Bone marrow (tissue), 2 donors: ENCODE data around the gene CT47A1.
"Not testable (repeated sequence)": the region's sequence is repeated elsewhere in the genome, so short reads cannot be mapped to it uniquely, and the experiment has no call there.

Source experiments
- DNase-seq, 2 donors: peaks; one replicate each; lab custom pipeline; 2025; lab: John Stamatoyannopoulos, UW

Gene CT47A1

DNA sequence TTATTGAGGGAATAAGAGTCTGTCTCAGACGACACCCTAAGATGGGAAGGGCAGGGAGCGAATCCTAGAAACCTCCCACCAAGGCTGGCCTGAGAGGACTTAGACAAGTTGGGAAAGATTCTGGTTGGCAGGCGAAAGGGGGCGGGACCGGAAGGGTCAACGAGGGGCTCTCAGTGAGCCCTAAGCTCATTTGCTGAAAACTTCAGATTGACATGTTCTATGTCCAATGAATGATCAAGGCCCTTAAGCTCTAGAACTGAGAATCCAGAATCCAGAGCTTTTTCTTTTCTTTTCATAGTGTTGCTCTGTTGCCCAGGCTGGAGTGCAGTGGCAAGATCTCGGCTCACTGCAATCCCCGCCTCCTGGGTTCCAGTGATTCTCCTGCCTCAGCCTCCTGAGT is at the start of gene CT47A1:
Gene CT47A1, minus strand, starts transcription at position 101 of the 400 bp plus-strand sequence. CDS start 231 bp downstream, outside the sequence.
- not testable (repeated sequence) for DNase-seq

- no peak for DNase-seq
Observed at GRCh38 chrX:121032531-121032930, 47.0 kb upstream of the CT47A1 start.

GRCh38 chrX:121030083-121030482 is 44.5 kb upstream of the CT47A1 start:
- DNase-seq: no peak

DNA sequence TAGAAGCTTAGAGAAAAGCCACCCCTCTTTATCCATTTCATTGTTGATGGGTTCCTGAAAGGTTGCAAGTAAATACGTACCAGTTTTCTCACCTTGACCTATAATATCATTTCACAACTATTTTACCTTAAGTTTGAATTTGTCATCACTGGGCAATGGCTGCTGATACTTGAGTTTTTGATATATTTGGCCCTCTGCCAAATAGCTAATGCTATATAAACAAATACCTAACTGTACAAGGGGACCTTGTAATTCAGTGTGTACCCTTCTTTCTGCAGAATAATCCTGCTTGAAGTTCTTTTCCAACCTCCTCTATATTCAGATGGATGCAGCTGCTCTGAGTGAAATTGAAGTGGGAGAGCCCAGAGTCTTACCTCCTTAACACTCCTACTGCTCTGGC is 42.9 kb upstream of the CT47A1 start:
- DNase-seq: no peak

- no peak for DNase-seq
Observed at GRCh38 chrX:121014826-121015225, 29.3 kb upstream of the CT47A1 start.

GRCh38 chrX:121013897-121014455 is 28.4 kb upstream of the CT47A1 start:
- no peak for DNase-seq

GRCh38 chrX:121011254-121011653 is 25.7 kb upstream of the CT47A1 start:
- no peak for DNase-seq

DNA sequence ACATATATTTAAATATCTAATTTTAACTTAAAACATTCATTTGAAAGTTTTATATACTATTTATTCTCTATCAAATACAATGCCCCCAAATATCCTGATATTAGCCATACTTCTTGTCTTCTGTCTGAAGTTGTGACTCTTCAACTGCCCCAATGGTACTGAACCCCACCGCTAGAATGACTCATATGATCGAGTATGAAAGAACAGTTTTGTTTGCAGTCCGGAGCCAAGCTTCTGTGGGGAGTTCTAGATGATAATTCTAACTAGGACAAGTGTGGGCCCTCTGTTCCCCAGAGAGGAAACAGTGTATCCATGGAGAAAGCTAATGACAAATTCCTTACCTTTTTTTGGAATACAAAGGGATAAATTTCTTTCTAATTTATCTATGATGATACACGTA is 24.7 kb upstream of the CT47A1 start:
- DNase-seq: no peak

DNA sequence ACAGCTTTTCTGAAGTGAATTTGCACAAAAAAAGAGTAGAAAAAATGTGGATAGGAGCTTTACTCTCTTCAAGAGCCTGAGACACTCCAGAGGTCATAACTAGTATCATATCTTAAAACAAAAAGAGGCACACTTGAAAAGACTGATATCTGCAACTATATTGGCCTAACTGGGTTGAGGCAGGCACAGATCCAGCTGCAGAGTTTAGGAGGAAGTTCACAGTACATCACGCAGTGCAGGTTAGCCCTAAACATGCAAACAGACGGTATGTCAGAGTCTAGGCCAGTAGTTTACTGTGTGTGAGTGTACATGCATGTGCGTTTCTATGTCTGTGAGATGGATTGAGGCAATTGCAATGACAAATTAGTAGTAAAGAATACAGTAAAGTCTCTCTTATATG is 24.2 kb upstream of the CT47A1 start:
- DNase-seq: no peak

- DNase-seq: no peak
Observed at GRCh38 chrX:121008920-121009319, 23.4 kb upstream of the CT47A1 start.

DNA sequence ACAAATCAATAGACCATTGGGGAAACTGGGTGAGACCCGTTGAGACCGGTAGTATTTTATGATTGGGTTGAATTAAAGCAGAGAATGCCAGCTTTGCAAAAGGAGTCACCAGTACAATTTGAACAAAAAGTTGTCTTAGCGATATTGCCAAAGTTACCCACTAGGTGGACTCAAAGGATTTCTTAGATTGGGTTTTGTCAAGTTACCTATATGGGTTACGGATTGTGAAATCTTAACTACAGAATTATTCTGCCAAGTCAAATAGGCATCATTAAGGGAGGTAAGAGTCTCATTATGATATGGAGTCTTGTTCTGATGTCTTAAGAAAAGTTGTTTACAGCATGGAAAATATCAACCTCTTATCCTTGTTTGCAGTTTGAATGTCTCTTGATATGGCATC is 15.0 kb upstream of the CT47A1 start:
- DNase-seq: no peak

DNA sequence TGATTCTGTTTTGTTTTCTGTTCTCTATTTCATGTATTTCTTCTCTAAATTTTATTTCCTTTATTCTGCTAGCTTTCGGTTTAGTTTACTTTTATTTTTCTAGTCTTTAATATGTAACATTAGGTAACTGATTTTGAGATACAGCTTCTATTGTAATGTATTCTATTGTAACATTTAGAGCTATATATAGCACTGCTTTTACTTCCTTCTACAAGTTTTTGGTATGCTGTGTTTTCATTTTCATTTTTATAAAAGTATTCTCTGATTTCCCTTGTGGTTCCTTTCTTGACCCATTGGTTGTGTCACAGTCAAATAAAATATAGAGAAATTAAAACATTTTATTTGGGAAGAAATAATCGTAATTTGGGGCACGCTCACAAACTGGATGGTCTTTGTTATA is 13.9 kb upstream of the CT47A1 start:
- DNase-seq: no peak

DNA sequence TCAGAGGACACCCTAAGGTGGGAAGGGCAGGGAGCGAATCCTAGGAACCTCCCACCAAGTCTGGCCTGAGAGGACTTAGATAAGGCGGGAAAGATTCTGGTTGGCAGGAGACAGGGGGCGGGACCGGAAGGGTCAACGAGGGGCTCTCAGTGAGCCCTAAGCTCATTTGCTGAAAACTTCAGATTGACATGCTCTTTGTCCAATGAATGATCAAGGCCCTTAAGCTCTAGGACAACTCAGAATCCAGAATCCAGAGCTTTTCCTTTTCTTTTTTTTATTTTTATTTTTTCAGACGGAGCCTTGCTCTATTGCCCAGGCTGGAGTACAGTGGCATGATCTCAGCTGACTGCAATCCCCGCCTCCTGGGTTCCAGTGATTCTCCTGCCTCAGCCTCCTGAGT is 29.1 kb downstream of the CT47A1 start, which contains the start of gene CT47A7:
Gene CT47A7, minus strand, starts transcription at position 101 of the 400 bp plus-strand sequence. CDS start 255 bp downstream, outside the sequence.
- DNase-seq: not testable (repeated sequence)
